Panc1 (cell line): Measurements from ENCODE around the gene SKAP1. TPM values are rescaled to one million over a fixed set of nuclear protein-coding genes. Genes with fewer than 3 reads are reported as not detected.

Experiments
- ATAC-seq: fragments of 200-7000 bp; cut with Tn5 transposase; 2 replicates; pipeline ENCODE4 v1.9.1; 2020; ENCODE audit warnings: mild to moderate bottlenecking, moderate library complexity
- BruUV-seq: library from RNA; stranded (reverse); fragments of 400-500 nt; replicated peaks from 2 replicates; lab custom pipeline; 2021; lab: Mats Ljungman, UMichigan
- CTCF ChIA-PET: fragments of 300-600 bp; sonication (Branson Sonifier 250); formaldehyde crosslinking; loops from one replicate; lab custom pipeline; 2022; ENCODE audit warnings: antibody characterized with exemption; lab: Charles Lee
- POLR2A ChIA-PET: fragments of 300-600 bp; sonication (Branson Sonifier 250); formaldehyde crosslinking; loops from one replicate; lab custom pipeline; 2022; ENCODE audit warnings: antibody characterized with exemption; lab: Charles Lee
- DNase-seq: peaks from one replicate; pipeline ENCODE4 v3.0.0-alpha.2; 2010; ENCODE audit warnings: low read depth, low spot score
- H3K27ac ChIP-seq: 2 replicates; pipeline ENCODE4 v1.5.1; 2011; ENCODE audit warnings: mild to moderate bottlenecking, low read length, inconsistent platforms
- H3K27me3 ChIP-seq: fragments of 200-500 bp; sonication (Bioruptor generic); 2 replicates; pipeline ENCODE4 v1.6.0; 2014; ENCODE audit warnings: low read length, inconsistent platforms; ENCODE audit not compliant: control insufficient read depth, insufficient read depth
- H3K36me3 ChIP-seq: fragments of 200-500 bp; sonication (Bioruptor generic); 2 replicates; pipeline ENCODE4 v1.5.1; 2014; ENCODE audit warnings: inconsistent platforms, mild to moderate bottlenecking, low read length, moderate library complexity; ENCODE audit not compliant: control insufficient read depth, insufficient read depth
- H3K4me1 ChIP-seq: 2 replicates; pipeline ENCODE4 v1.5.1; 2011; ENCODE audit warnings: inconsistent platforms, mild to moderate bottlenecking, low read length, moderate library complexity; ENCODE audit not compliant: control insufficient read depth, insufficient read depth
- H3K4me3 ChIP-seq, 2 experiments: 2 replicates each; pipeline ENCODE4 v1.5.1; 2011 to 2012; ENCODE audit warnings: low read depth in 2 of 2, low read length in 2 of 2, mild to moderate bottlenecking in 2 of 2, inconsistent platforms in 1 of 2, moderate library complexity in 1 of 2
- H3K9me3 ChIP-seq: fragments of 200-500 bp; sonication (Bioruptor generic); 2 replicates; pipeline ENCODE4 v1.5.1; 2014; ENCODE audit warnings: low read depth, mild to moderate bottlenecking, inconsistent platforms, low read length, moderate library complexity; ENCODE audit not compliant: control insufficient read depth, insufficient read depth
- CTCF ChIP-seq: fragments of 450-650 bp; IDR thresholded peaks from 2 replicates; pipeline ENCODE4 v1.5.1; 2017; ENCODE audit warnings: mild to moderate bottlenecking
- POLR2AphosphoS5 ChIP-seq: IDR thresholded peaks from 2 replicates; pipeline ENCODE4 v1.6.1; 2012; ENCODE audit warnings: mild to moderate bottlenecking, low read depth, low read length, moderate library complexity
- REST ChIP-seq, 2 experiments: IDR thresholded peaks; 2 replicates each; pipeline ENCODE4 v1.6.1; 2011 to 2012; ENCODE audit warnings: low read depth in 2 of 2, control low read depth in 1 of 2, low read length in 1 of 2, mild to moderate bottlenecking in 1 of 2, moderate library complexity in 1 of 2; ENCODE audit not compliant: insufficient read depth in 1 of 2
- SIN3A ChIP-seq: IDR thresholded peaks from 2 replicates; pipeline ENCODE4 v1.6.1; 2012; ENCODE audit warnings: low read depth, mild to moderate bottlenecking, low read length, moderate library complexity, borderline replicate concordance; ENCODE audit not compliant: insufficient read depth
- TCF7L2 ChIP-seq: IDR thresholded peaks from 2 replicates; pipeline ENCODE4 v1.6.1; 2011; ENCODE audit warnings: mild to moderate bottlenecking, low read depth, low read length, inconsistent platforms
- in situ Hi-C: cut with HindIII; loops from 2 replicates; pipeline ENCODE4 v1.10.0; 2016; ENCODE audit warnings: low sequenced_read_pairs, low pct_unique_long_range_greater_than_20kb
- intact Hi-C: fragments of 100-400 bp; cut with micrococcal nuclease; formaldehyde crosslinking; loops from one replicate; pipeline ENCODE4 v1.10.0; 2022; ENCODE audit not compliant: unreplicated experiment
- total RNA-seq: library from RNA; stranded (reverse); gene quantifications from one replicate; pipeline ENCODE4 v1.2.1, GENCODE V29; 2021; ENCODE audit not compliant: unreplicated experiment

The SKAP1 gene
- total RNA-seq, 1 experiment from 2014 or later = 0.90 TPM

- H3K36me3 ChIP-seq = no peaks in the 10 kb centered on the region
These were observed 192.6 kb downstream of the SKAP1 start for GRCh38 chr17:48237456-48237855.

GRCh38 chr17:48236681-48237134 lies 193.3 kb downstream of the SKAP1 start:
- TF ChIP-seq TCF7L2 = no peak
- TF ChIP-seq POLR2AphosphoS5 = no peak
- no peak for TF ChIP-seq CTCF
- no peak for TF ChIP-seq SIN3A
- TF ChIP-seq REST (IDR thresholded peaks at IDR 0.05; ENCODE audit: insufficient read depth in 1 of 2, low read depth in 2 of 2, low read length in 1 of 2) = no peak
- peak; percentile 41; the same call in 1 of the 2 replicates for ATAC-seq
- H3K4me3 ChIP-seq = no peak overlapping the region
- intact Hi-C loops = no loop called here
- DNase-seq = no peak
- in situ Hi-C loops = no loop called here
- POLR2A ChIA-PET = no interaction called here
- BruUV-seq = no TSS peak
- no peaks in the 10 kb centered on the region for H3K9me3 ChIP-seq
- CTCF ChIA-PET = no interaction called here
- peaks cover 29% of the 10 kb centered on the region for H3K4me1 ChIP-seq
- H3K27ac ChIP-seq = peak overlapping the region; percentile 45
- no peaks in the 10 kb centered on the region for H3K36me3 ChIP-seq
- H3K27me3 ChIP-seq = no peaks in the 10 kb centered on the region

More at GRCh38 chr17:48237456-48237855, 192.6 kb downstream of the SKAP1 start:
- POLR2A ChIA-PET = no interaction called here
- H3K27ac ChIP-seq = peak overlapping the region; percentile 45
- intact Hi-C loops (no loop called here), in situ Hi-C loops (no loop called here)
- DNase-seq (no peak), ATAC-seq (no peak)
- BruUV-seq = no TSS peak
- no peaks in the 10 kb centered on the region for H3K9me3 ChIP-seq
- H3K27me3 ChIP-seq = no peaks in the 10 kb centered on the region
- no peak overlapping the region for H3K4me3 ChIP-seq
- TF ChIP-seq POLR2AphosphoS5 = no peak
- no peak for TF ChIP-seq TCF7L2
- TF ChIP-seq CTCF = no peak
- no peak for TF ChIP-seq SIN3A
- TF ChIP-seq REST (IDR thresholded peaks at IDR 0.05; ENCODE audit: insufficient read depth in 1 of 2, low read depth in 2 of 2, low read length in 1 of 2) = no peak
- CTCF ChIA-PET = interaction anchor here (0.6 kb wide), 1 partner anchor 604 kb away, joined by 4 read pairs; no protein-coding TSS in a partner anchor
- H3K4me1 ChIP-seq = peaks cover 36% of the 10 kb centered on the region
